SK-N-SH (cell line): Measurements from ENCODE around the gene KRTAP10-1. TPM values are rescaled to one million over a fixed set of nuclear protein-coding genes. Genes with fewer than 3 reads are reported as not detected.

Experiments
- CTCF ChIA-PET: fragments of 300-600, 350-600 bp; formaldehyde crosslinking; extraction: SDS; loops from one replicate; lab custom pipeline; 2021; lab: Yijun Ruan, JAX
- POLR2A ChIA-PET: fragments of 350-600 bp; sonication (Branson Sonifier 250); formaldehyde crosslinking; extraction: SDS; loops from one replicate; lab custom pipeline; 2020; ENCODE audit warnings: antibody characterized with exemption, inconsistent platforms; lab: Yijun Ruan, JAX
- DNase-seq: peaks from one replicate; pipeline ENCODE4 v3.0.0; 2012
- H2AFZ ChIP-seq: fragments of 200-600 bp; sonication (generic); 2 replicates; pipeline ENCODE4 v1.8.1; 2016; ENCODE audit warnings: antibody characterized with exemption, mild to moderate bottlenecking, low read depth
- H3F3A ChIP-seq: fragments of 200-600 bp; sonication (generic); replicated peaks from 2 replicates; pipeline ENCODE3; 2016; ENCODE audit warnings: antibody characterized with exemption, mild to moderate bottlenecking; ENCODE audit not compliant: insufficient read depth
- H3K27ac ChIP-seq, 2 experiments: fragments of 200-500 bp in 1 of 2; fragments of 200-600 bp in 1 of 2; sonication (Bioruptor generic) in 1 of 2; sonication (generic), shearing (Covaris generic) in 1 of 2; 2 replicates each; pipeline versions ENCODE4 v1.5.1 to v1.6.1; 2014 to 2016; ENCODE audit warnings: low read depth in 2 of 2, inconsistent platforms in 1 of 2, low read length in 1 of 2, mild to moderate bottlenecking in 1 of 2, mixed read lengths in 1 of 2
- H3K27me3 ChIP-seq: fragments of 200-600 bp; sonication (generic), shearing (Covaris generic); 2 replicates; pipeline ENCODE4 v1.6.1; 2016; ENCODE audit warnings: mixed run types; ENCODE audit not compliant: insufficient read depth
- H3K36me3 ChIP-seq, 2 experiments: fragments of 200-500 bp in 1 of 2; fragments of 200-600 bp in 1 of 2; sonication (Bioruptor generic) in 1 of 2; sonication (generic) in 1 of 2; replicated peaks in 1 of 2; 2 replicates each; pipeline versions ENCODE3 to v1.5.1; 2014 to 2016; ENCODE audit warnings: low read length in 1 of 2, mild to moderate bottlenecking in 1 of 2; ENCODE audit not compliant: insufficient read depth in 2 of 2, control insufficient read depth in 1 of 2
- H3K4me1 ChIP-seq, 2 experiments: fragments of 200-500 bp in 1 of 2; fragments of 200-600 bp in 1 of 2; sonication (Bioruptor generic) in 1 of 2; sonication (generic), shearing (Covaris generic) in 1 of 2; 2 replicates each; pipeline versions ENCODE4 v1.5.1 to v1.6.1; 2014 to 2016; ENCODE audit warnings: low read depth in 1 of 2, low read length in 1 of 2, mixed run types in 1 of 2; ENCODE audit not compliant: insufficient read depth in 2 of 2, control insufficient read depth in 1 of 2
- H3K4me2 ChIP-seq: fragments of 200-600 bp; sonication (generic), shearing (Covaris generic); 2 replicates; pipeline ENCODE4 v1.6.1; 2017; ENCODE audit warnings: mixed run types
- H3K4me3 ChIP-seq, 2 experiments: fragments of 200-500 bp in 1 of 2; fragments of 200-600 bp in 1 of 2; sonication (Bioruptor generic) in 1 of 2; sonication (generic), shearing (Covaris generic) in 1 of 2; 2 replicates each; pipeline versions ENCODE4 v1.5.1 to v1.8.1; 2014 to 2016; ENCODE audit warnings: low read depth in 2 of 2, inconsistent platforms in 1 of 2, low read length in 1 of 2, mild to moderate bottlenecking in 1 of 2, mixed read lengths in 1 of 2, moderate library complexity in 1 of 2
- H3K79me2 ChIP-seq: fragments of 200-600 bp; sonication (generic); 2 replicates; pipeline ENCODE4 v1.8.1; 2017; ENCODE audit warnings: mild to moderate bottlenecking; ENCODE audit not compliant: insufficient read depth
- H3K9ac ChIP-seq: fragments of 200-600 bp; sonication (generic); 2 replicates; pipeline ENCODE4 v1.6.1; 2017; ENCODE audit warnings: mixed run types
- H3K9me2 ChIP-seq: fragments of 200-600 bp; sonication (generic); 2 replicates; pipeline ENCODE4 v1.6.1; 2017; ENCODE audit warnings: mixed run types
- H3K9me3 ChIP-seq: fragments of 200-600 bp; sonication (generic); 2 replicates; pipeline ENCODE4 v1.6.1; 2017; ENCODE audit warnings: mixed run types, mild to moderate bottlenecking, moderate library complexity
- H4K20me1 ChIP-seq: fragments of 200-600 bp; sonication (generic); 2 replicates; pipeline ENCODE4 v1.6.1; 2017; ENCODE audit warnings: mild to moderate bottlenecking, mixed run types; ENCODE audit not compliant: insufficient read depth
- EZH2phosphoT487 ChIP-seq: fragments of 200-600 bp; sonication (generic); IDR thresholded peaks from 2 replicates; pipeline ENCODE4 v1.6.1; 2017; ENCODE audit warnings: low read depth, mixed run types, mild to moderate bottlenecking, antibody characterized with exemption, moderate library complexity, borderline replicate concordance
- FOSL2 ChIP-seq: IDR thresholded peaks from 2 replicates; pipeline ENCODE4 v1.4.0; 2012; ENCODE audit warnings: low read depth, mild to moderate bottlenecking, moderate library complexity, borderline replicate concordance
- FOXM1 ChIP-seq: IDR thresholded peaks from 2 replicates; pipeline ENCODE4 v1.4.0; 2012; ENCODE audit warnings: low read depth, mild to moderate bottlenecking
- GABPA ChIP-seq: IDR thresholded peaks from 2 replicates; pipeline ENCODE4 v1.4.0; 2012; ENCODE audit warnings: low read depth, mild to moderate bottlenecking
- GATA2 ChIP-seq: sonication (generic); formaldehyde crosslinking; IDR thresholded peaks from 2 replicates; pipeline ENCODE4 v1.5.0; 2020; ENCODE audit warnings: mild to moderate bottlenecking, missing genetic modification reagents
- JUND ChIP-seq: IDR thresholded peaks from 2 replicates; pipeline ENCODE4 v1.4.0; 2012
- MEF2A ChIP-seq: IDR thresholded peaks from 2 replicates; pipeline ENCODE4 v1.4.0; 2012; ENCODE audit warnings: low read depth, borderline replicate concordance
- NFIC ChIP-seq: IDR thresholded peaks from 2 replicates; pipeline ENCODE4 v1.4.0; 2012; ENCODE audit warnings: borderline replicate concordance
- POLR2AphosphoS5 ChIP-seq: IDR thresholded peaks from 2 replicates; pipeline ENCODE4 v1.6.1; 2012; ENCODE audit warnings: low read depth, low read length
- RAD21 ChIP-seq: IDR thresholded peaks from 2 replicates; pipeline ENCODE4 v1.6.1; 2012; ENCODE audit warnings: mild to moderate bottlenecking, low read length
- RCOR1 ChIP-seq: fragments of 150-350 bp; IDR thresholded peaks from 2 replicates; pipeline ENCODE4 v1.6.1; 2017; ENCODE audit warnings: antibody characterized with exemption, low read length
- RFX5 ChIP-seq: IDR thresholded peaks from 2 replicates; pipeline ENCODE4 v1.6.1; 2012; ENCODE audit warnings: mild to moderate bottlenecking, improper control_type of control experiment, low read length
- RXRA ChIP-seq: IDR thresholded peaks from 2 replicates; pipeline ENCODE4 v1.4.0; 2012; ENCODE audit warnings: low read depth, mild to moderate bottlenecking, borderline replicate concordance
- SIN3A ChIP-seq: IDR thresholded peaks from 2 replicates; pipeline ENCODE4 v1.6.1; 2012; ENCODE audit warnings: low read depth, mild to moderate bottlenecking, low read length, moderate library complexity, borderline replicate concordance
- SMC3 ChIP-seq: IDR thresholded peaks from 2 replicates; pipeline ENCODE4 v1.6.1; 2012; ENCODE audit warnings: low read depth, low read length, improper control_type of control experiment
- TAF1 ChIP-seq: IDR thresholded peaks from 2 replicates; pipeline ENCODE4 v1.6.1; 2012; ENCODE audit warnings: low read depth, mild to moderate bottlenecking, low read length, moderate library complexity, borderline replicate concordance
- TCF12 ChIP-seq: IDR thresholded peaks from 2 replicates; pipeline ENCODE4 v1.4.0; 2012
- TEAD4 ChIP-seq: IDR thresholded peaks from 2 replicates; pipeline ENCODE4 v1.4.0; 2012; ENCODE audit warnings: mild to moderate bottlenecking, borderline replicate concordance; ENCODE audit not compliant: insufficient read depth
- WGBS: methylation state at CpG from one replicate; pipeline ENCODE4 v1.1.6; 2017; ENCODE audit warnings: low lambda C conversion rate; 5-methylcytosine and 5-hydroxymethylcytosine counted together
- polyA plus RNA-seq, 3 experiments: library from polyadenylated mRNA; depleted of rRNA; stranded (reverse); fragments of >200 nt; gene quantifications; 2 replicates each; pipeline ENCODE4 v1.2.3, GENCODE V29; 2012
- TF ChIP-seq, protein P1 (sequence below): IDR thresholded peaks from 2 replicates; pipeline ENCODE4 v1.4.0; 2012; ENCODE audit warnings: low read depth, borderline replicate concordance
- TF ChIP-seq, protein P2 (sequence below): IDR thresholded peaks from 2 replicates; pipeline ENCODE4 v1.6.1; 2012; ENCODE audit warnings: mild to moderate bottlenecking, low read depth, low read length, moderate library complexity

Gene KRTAP10-1
- polyA plus RNA-seq, 1 of the 3 experiments (the other 2 are of a cell fraction), result not detected

DNA sequence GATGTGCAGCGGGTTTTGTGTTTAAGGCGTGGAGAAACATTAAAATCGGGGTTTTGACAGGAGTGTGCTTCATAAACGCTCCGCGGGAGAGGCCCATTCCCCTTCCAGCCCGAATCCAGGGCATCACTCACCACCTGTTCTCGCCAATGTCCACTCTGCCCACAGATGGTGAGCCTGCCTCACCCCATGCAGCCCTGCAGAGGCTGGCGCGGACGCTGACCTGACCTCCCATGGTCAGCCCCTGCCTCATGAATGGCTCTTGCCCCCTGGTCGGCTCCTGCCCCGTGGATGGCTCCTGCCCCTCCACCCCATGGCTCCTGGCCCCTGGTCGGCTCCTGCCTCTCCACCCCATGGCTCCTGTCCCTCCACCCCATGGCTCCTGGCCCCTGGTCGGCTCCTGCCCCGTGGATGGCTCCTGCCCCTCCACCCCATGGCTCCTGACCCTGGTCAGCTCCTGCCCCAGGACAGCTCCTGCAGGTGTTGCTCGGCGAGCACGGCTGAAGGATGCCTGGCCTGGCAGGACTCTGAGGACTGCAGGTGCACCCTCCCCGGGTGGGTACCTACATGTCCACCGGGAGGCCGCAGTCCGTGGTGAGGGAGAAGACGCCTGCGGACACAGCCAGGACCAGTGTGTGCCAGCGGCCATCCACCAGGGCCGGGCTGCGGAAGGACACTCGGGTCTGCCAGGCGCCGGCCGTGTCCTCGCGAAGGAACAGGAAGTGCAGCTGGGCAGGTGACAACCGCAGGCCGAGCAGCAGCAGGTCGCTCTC lies 6.7 kb downstream of the KRTAP10-1 start:
- no peaks in the 10 kb centered on the region for H4K20me1 ChIP-seq
- TF ChIP-seq RAD21 (no peak), FOSL2 (no peak), RCOR1 (no peak), JUND (no peak), RXRA (no peak), GABPA (no peak), NFIC (no peak), MEF2A (no peak), TCF12 (no peak), SMC3 (no peak), SIN3A (no peak), FOXM1 (no peak), RFX5 (no peak), TAF1 (no peak), TEAD4 (no peak), EZH2phosphoT487 (no peak), POLR2AphosphoS5 (no peak), GATA2 (no peak)
- TF ChIP-seq, protein P1, sequence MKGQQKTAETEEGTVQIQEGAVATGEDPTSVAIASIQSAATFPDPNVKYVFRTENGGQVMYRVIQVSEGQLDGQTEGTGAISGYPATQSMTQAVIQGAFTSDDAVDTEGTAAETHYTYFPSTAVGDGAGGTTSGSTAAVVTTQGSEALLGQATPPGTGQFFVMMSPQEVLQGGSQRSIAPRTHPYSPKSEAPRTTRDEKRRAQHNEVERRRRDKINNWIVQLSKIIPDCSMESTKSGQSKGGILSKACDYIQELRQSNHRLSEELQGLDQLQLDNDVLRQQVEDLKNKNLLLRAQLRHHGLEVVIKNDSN, result no peak
- TF ChIP-seq, protein P2, sequence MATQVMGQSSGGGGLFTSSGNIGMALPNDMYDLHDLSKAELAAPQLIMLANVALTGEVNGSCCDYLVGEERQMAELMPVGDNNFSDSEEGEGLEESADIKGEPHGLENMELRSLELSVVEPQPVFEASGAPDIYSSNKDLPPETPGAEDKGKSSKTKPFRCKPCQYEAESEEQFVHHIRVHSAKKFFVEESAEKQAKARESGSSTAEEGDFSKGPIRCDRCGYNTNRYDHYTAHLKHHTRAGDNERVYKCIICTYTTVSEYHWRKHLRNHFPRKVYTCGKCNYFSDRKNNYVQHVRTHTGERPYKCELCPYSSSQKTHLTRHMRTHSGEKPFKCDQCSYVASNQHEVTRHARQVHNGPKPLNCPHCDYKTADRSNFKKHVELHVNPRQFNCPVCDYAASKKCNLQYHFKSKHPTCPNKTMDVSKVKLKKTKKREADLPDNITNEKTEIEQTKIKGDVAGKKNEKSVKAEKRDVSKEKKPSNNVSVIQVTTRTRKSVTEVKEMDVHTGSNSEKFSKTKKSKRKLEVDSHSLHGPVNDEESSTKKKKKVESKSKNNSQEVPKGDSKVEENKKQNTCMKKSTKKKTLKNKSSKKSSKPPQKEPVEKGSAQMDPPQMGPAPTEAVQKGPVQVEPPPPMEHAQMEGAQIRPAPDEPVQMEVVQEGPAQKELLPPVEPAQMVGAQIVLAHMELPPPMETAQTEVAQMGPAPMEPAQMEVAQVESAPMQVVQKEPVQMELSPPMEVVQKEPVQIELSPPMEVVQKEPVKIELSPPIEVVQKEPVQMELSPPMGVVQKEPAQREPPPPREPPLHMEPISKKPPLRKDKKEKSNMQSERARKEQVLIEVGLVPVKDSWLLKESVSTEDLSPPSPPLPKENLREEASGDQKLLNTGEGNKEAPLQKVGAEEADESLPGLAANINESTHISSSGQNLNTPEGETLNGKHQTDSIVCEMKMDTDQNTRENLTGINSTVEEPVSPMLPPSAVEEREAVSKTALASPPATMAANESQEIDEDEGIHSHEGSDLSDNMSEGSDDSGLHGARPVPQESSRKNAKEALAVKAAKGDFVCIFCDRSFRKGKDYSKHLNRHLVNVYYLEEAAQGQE, result no peak
- H3K9ac ChIP-seq, result no peak overlapping the region
- H3K9me3 ChIP-seq, result no peaks in the 10 kb centered on the region
- H3K4me2 ChIP-seq, result no peak overlapping the region
- ChIA-PET POLR2A (no interaction called here), CTCF (no interaction called here)
- no peaks in the 10 kb centered on the region; a peak in 1 of 4 replicates for H3K4me1 ChIP-seq
- H3K27me3 ChIP-seq, result peaks cover 35% of the 10 kb centered on the region; the same call in 1 of the 2 replicates
- H3K79me2 ChIP-seq, result no peaks in the 10 kb centered on the region
- no peak overlapping the region for H3K27ac ChIP-seq
- no peaks in the 10 kb centered on the region for H3F3A ChIP-seq
- 55% methylated on average over 24 of the region's 37 CpGs for WGBS
- H2AFZ ChIP-seq, result no peak overlapping the region
- DNase-seq, result no peak
- H3K9me2 ChIP-seq, result no peaks in the 10 kb centered on the region
- H3K36me3 ChIP-seq, result no peaks in the 10 kb centered on the region
- no peak overlapping the region for H3K4me3 ChIP-seq
